AG20443 (cell line): ENCODE results near the gene PIGR.

ENCODE experiments used
- DNase-seq: peaks from one replicate; pipeline ENCODE4 v3.0.0; 2012; ENCODE audit warnings: low spot score, mixed read lengths

Gene PIGR

GRCh38 chr1:206909883-206910318, 36.4 kb downstream of the PIGR start:
- DNase-seq, result no peak

- DNase-seq, result peak; percentile 54
Measured at GRCh38 chr1:206909161-206909882, 36.9 kb downstream of the PIGR start.

DNA sequence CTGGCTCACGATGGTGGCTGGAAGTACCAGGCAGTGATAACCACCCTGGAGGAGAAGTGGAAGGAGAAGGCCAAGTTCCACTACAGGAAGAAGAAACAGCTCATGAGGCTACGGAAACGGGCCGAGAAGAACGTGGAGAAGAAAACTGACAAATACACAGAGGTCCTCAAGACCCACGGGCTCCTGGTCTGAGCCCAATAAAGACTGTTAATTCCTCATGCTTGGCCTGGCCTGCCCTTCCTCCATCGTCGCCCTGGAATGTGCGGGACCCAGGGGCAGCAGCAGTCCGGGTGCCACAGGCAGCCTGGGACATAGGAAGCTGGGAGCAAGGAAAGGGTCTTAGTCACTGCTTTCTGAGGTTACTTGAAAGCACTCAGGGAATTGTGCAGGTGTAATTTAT, 38.2 kb downstream of the PIGR start:
- DNase-seq, result no peak

DNA sequence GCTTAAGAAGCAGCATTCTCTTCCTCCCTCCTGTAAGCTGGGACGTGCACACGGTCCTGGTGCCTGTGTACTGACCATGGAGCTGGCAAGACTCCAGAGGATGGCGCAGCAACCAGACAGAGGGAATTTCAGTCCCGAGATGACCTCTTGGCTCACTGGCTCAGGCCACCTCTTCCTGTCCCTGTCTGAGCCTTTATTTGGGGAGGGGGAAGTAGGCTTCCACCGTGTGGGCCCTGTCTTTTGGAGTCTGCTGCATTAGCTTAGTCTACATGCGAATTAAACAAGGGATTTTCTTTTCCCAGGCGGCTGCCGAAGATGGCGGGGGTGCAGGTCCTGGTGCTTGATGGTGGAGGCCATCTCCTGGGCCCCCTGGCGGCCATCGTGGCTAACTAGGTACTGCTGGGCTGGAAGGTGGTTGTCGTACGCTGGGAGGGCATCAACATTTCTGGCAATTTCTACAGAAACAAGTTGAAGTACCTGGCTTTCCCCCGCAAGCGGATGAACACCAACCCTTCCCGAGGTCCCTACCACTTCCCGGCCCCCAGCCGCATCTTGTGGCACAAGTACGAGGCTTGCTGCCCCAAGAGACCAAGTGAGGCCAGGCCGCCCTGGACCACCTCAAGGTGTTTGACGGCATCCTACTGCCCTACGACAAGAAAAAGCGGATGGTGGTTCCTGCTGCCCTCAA, 38.8 kb downstream of the PIGR start:
- no peak for DNase-seq

DNA sequence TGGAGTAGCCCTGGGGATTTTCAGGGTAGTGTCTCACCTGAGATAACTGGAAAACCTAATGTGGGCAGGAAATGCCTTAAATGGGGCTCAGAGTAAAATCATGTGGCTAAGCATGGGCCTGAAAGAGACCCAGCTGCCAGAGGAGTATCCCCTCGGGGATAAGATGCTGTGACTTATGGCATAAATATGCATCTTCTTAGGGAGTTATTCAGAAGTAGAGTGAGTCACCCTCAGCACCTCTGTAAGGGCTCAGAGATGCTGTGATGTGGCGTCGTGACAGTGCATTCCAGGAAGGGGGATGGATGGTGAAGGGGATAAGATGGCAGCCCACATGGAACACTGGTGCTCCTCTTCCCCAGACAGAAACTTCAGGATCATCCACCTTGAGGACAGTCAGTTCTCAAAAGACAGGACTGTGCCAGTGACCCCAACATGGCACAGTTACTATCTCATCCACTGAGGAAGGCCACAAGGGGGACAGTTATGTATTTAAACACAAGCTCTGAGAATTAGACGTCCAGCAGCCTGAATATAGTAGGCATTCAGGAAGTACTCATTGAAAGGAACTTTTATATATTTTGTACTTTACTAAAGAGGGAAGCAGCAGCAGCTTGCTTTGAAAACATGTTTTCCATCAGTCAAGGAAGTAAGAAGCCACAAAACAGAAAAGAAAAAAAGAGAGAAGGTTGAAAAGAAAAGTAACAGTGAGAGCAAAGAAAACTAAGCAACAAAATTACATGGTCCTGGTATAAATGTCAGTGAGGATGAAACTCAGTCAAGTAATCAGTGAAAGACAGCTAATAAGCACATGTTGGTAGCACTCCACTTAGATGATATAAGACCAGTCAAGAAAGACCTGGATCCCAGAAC, 40.7 kb downstream of the PIGR start:
- peak; percentile 74 for DNase-seq

DNA sequence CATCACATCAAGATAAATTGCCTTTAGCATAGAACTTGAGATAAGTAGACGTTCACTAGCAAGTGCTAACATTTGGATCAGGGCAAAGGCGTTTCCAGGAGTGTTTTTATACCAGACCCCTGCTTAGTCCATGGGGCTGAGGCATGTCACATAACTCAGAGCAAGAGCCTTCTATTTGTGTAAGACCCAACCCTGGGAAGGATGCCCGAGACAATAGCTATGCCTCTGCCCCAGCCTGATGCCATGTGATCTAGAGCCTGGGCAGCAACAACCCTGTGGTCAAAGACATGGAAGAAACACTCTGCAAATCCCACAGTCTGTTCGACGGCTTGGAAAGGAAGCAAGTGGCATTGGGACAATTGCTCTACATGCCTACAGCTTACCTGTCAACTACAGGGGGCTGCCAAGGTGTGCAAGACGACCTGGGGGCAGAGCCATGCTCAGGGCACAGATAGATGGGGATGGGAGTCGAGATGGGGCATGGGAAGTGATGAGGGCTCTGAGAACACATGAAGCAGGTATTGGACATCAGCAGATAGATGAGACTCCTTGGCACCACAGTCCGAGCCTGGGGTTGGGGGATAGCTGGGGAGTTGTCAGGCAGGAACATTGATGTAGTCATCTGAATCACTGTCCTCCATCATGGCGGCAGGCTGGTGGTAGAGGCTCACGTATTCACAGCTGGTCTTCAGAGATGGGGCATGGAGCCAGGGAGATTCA, 41.7 kb downstream of the PIGR start:
- no peak for DNase-seq

DNA sequence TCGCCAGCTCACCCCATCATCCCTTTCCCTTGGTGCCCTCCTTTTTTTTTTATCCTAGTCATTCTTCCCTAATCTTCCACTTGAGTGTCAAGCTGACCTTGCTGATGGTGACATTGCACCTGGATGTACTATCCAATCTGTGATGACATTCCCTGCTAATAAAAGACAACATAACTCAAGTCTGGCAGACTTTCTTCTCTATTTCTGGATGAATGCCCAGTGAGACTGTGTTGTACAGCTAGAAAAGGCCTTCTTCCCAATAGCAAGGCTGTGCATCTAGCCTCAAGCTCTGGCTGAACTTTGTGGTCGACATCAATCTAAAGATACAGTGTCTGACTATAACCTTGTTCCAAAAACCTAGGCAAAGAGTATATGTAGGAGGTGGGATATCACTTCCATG, 42.6 kb downstream of the PIGR start:
- DNase-seq, result no peak

- DNase-seq, result no peak
Measured at GRCh38 chr1:206902702-206903101, 43.6 kb downstream of the PIGR start.

- no peak for DNase-seq
Measured at GRCh38 chr1:206901944-206902343, 44.3 kb downstream of the PIGR start.

DNA sequence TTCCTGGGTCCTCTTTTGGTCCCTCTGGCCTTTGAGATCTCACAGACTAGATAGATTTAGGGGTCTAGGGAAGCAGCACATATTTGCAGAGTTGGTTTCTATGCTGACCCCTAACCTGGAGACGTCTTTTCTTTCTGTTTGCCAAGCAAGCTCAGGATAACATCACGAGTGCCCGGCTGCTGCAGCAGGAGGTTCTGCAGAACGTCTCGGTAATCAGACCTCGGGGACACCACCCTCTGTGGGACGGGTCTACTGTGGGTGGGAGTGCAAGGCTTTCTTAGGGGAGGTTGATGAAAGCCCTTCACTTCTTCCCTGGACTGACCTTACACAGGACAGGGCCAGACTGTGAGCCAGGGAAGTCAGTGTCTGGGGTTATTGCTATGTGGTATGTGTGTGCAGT, 46.1 kb downstream of the PIGR start:
- DNase-seq, result no peak

DNA sequence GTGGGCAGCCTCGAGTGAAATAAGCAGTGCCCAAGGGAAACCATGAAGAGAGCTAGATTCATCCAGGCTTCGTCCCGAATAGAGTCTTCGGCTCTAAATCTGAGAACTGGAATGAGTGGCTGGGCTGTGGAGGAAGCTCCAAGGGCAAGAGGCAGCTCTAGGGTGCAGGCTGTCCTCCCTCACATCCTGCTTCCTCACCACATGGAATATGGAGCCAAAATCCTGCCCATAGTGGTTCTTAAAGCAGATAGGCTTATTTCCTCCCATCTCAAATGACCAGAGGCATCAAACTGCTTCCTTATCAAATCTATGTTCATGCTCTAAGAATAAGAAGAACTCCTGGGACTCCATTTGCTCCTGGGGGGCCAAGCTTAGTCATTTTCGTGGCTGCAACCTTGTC, 46.5 kb downstream of the PIGR start:
- DNase-seq, result no peak

GRCh38 chr1:206898915-206899431, 47.3 kb downstream of the PIGR start:
- no peak for DNase-seq

DNA sequence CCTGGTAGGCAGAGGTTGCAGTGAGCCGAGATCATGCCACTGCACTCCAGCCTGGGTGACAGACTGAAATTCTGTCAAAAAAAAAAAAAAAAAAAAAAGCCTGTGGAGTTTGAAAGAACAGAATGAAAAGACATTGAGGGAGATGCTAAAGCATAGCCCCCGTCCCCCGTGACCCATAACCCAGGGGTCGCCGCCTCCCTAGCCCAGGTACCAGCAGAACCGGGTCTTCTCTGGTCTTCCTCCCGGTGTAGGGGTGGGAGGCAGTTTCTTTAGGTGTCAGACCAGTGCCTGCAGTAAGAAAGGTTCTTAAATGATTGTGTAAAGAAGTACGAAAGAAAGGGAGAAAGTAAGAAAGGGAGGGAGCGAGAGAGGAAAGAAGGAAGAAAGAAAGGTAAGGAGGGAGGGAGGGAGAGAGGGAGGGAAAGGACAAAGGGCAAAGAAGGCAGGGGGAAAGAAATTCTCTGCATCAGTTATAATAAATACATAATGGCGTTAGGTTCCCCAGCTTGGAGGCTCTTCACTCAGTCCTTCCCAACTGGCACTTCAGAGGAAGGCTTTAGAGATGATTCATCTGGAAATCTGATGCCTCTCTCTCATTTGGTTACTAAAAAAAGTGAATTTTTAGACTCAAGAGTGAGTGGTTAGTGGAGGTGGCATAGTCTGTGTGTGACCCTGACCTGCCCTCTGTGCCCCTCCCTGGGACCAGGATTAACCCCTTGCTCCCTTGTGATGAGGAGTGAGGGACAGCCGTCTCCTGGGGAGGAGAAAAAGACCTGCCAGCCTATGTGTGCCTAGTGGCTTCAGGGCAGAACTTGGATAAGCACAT, 48.0 kb downstream of the PIGR start:
- peak; percentile 58 for DNase-seq

- DNase-seq, result no peak
Measured at GRCh38 chr1:206897175-206897574, 49.1 kb downstream of the PIGR start, which contains the start of gene IL24. IL24 (plus strand) TSS chr1:206897443; CDS start chr1:206897833, 390 bp downstream.

GRCh38 chr1:206896261-206896660, 50.0 kb downstream of the PIGR start:
- DNase-seq, result no peak

GRCh38 chr1:206895837-206896242, 50.4 kb downstream of the PIGR start:
- peak; percentile 60 for DNase-seq

DNA sequence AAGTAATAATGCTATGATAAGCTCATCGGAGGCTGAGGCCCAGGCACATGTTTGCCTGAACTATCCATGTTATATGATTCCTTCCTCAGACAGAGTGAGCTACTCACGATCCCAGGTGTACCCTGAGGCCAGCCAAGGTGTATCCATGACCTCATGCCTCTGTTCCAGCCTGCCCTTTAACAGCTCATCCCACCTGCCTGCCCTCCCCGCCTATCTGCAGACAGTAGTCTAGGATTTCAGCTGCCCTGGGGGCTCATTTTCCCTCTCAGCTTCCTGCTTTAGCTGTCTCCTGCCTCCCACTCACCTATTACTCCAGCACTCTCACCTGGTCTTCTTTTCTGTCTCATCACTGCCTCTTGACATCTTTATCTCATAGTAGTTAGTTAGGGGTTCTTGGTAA, 50.9 kb downstream of the PIGR start:
- DNase-seq, result no peak

DNA sequence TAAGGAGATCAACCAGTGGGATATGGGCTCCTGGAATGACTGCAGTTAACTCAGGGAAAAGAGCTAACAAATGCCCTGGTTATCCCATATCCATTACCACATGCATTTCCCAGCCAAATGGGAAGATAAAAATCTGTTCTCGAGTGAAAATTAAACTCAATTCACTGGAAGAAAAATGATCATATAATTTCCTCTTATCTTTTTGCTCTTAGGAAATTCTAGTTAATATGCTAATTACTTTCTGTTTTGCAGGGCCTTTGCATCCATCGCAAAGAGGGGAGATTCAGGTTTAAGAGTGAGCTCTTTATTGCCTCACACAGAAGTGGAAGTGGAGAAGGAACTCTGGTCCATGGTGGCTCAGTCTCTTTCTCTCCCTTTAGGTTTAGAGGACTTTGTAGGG, 52.9 kb downstream of the PIGR start:
- no peak for DNase-seq

DNA sequence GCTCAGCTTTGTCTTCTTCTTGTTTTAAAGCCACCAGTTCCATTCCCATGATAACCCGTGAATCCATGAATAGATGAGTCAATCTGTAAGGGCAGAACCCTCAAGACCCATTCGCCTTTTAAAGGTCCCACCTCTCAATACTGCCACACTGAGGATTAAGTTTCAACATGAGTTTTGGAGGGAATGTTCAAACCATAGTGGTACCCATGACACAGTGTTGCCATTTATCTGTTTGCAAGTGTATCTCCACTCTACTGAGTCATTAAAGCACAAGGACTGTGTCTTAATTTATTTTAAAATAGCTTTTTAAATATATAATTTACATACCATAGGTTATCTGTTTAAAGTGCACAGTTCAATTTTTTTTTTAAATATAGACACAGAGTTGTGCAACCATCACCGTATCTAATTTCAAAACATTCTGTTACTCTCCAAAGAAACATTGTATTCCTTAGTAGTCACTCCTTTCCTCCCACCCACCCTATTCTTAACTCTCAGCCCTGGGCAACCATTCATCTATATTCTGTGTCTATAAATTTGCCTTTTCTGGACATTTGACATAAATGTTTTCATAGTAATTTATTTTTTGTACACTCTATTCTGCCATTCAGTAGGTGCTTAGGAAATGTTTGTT, 53.8 kb downstream of the PIGR start:
- DNase-seq, result no peak

- no peak for DNase-seq
Measured at GRCh38 chr1:206891412-206891811, 54.9 kb downstream of the PIGR start.
